HCT116 (cell line): ENCODE data around the gene LRRC8B. TPM values are rescaled to one million over a fixed set of nuclear protein-coding genes. Genes with fewer than 3 reads are reported as not detected.

Source experiments
- EZH2phosphoT487 ChIP-seq: fragments of 200-600 bp; IDR thresholded peaks from 2 replicates; pipeline ENCODE4 v1.6.1; 2018; ENCODE audit warnings: antibody characterized with exemption, borderline replicate concordance
- JUND ChIP-seq: IDR thresholded peaks from 2 replicates; pipeline ENCODE4 v1.6.1; 2012
- REST ChIP-seq: IDR thresholded peaks from 2 replicates; pipeline ENCODE4 v1.6.1; 2012; ENCODE audit warnings: low read depth
- SIN3A ChIP-seq: IDR thresholded peaks from 2 replicates; pipeline ENCODE4 v1.6.1; 2012; ENCODE audit warnings: low read depth
- SP1 ChIP-seq: IDR thresholded peaks from 2 replicates; pipeline ENCODE4 v1.6.1; 2012; ENCODE audit warnings: low read depth
- SRF ChIP-seq: IDR thresholded peaks from 2 replicates; pipeline ENCODE4 v1.6.1; 2012; ENCODE audit warnings: low read depth
- ZBTB33 ChIP-seq: IDR thresholded peaks from 2 replicates; pipeline ENCODE4 v1.6.1; 2011; ENCODE audit warnings: mild to moderate bottlenecking, low read length, moderate library complexity; ENCODE audit not compliant: insufficient replicate concordance; ENCODE audit errors: extremely low read depth
- ZFX ChIP-seq: fragments of 450-650 bp; IDR thresholded peaks from 2 replicates; pipeline ENCODE4 v1.6.1; 2017
- ZNF274 ChIP-seq: fragments of 200-500 bp; sonication (Bioruptor generic); IDR thresholded peaks from 2 replicates; pipeline ENCODE4 v1.6.1; 2014; ENCODE audit warnings: mild to moderate bottlenecking, low read depth, low read length, inconsistent platforms
- total RNA-seq: library from RNA; stranded (reverse); gene quantifications from one replicate; pipeline ENCODE4 v1.2.1, GENCODE V29; 2021; ENCODE audit not compliant: unreplicated experiment

Gene LRRC8B
- total RNA-seq, 1 experiment from 2014 or later = 17.9 TPM

GRCh38 chr1:89633800-89634625 is 109.4 kb downstream of the LRRC8B start (continued):
- TF ChIP-seq REST (no peak), SP1 (no peak), ZFX (no peak), ZBTB33 (no peak), SIN3A (no peak), JUND (no peak), ZNF274 (no peak), EZH2phosphoT487 (no peak), SRF (no peak)
